HG03558 (cell line): ENCODE measurements around the gene ZGPAT.

ENCODE experiments used
- ATAC-seq: cut with Tn5 transposase; IDR thresholded peaks from one replicate; pipeline ENCODE4 v1.9.1; 2021; ENCODE audit warnings: moderate number of reproducible peaks; ENCODE audit not compliant: unreplicated experiment; ENCODE audit errors: extremely low read depth

The ZGPAT gene

GRCh38 chr20:63777614-63778013 lies 69.8 kb downstream of the ZGPAT start:
- no peak for ATAC-seq

GRCh38 chr20:63778034-63778752 lies 70.4 kb downstream of the ZGPAT start:
- ATAC-seq = no peak

GRCh38 chr20:63778857-63779256 lies 71.0 kb downstream of the ZGPAT start:
- ATAC-seq = no peak

GRCh38 chr20:63781181-63781580 lies 73.3 kb downstream of the ZGPAT start:
- no peak for ATAC-seq

- no peak for ATAC-seq
Observed at GRCh38 chr20:63782051-63782471, 74.2 kb downstream of the ZGPAT start.

GRCh38 chr20:63782521-63782971 lies 74.7 kb downstream of the ZGPAT start:
- ATAC-seq = no peak

GRCh38 chr20:63783970-63784369 lies 76.1 kb downstream of the ZGPAT start:
- no peak for ATAC-seq

- no peak for ATAC-seq
Observed at GRCh38 chr20:63785691-63786131, 77.9 kb downstream of the ZGPAT start.
